ENCODE measurements around the gene KBTBD2.

DNA sequence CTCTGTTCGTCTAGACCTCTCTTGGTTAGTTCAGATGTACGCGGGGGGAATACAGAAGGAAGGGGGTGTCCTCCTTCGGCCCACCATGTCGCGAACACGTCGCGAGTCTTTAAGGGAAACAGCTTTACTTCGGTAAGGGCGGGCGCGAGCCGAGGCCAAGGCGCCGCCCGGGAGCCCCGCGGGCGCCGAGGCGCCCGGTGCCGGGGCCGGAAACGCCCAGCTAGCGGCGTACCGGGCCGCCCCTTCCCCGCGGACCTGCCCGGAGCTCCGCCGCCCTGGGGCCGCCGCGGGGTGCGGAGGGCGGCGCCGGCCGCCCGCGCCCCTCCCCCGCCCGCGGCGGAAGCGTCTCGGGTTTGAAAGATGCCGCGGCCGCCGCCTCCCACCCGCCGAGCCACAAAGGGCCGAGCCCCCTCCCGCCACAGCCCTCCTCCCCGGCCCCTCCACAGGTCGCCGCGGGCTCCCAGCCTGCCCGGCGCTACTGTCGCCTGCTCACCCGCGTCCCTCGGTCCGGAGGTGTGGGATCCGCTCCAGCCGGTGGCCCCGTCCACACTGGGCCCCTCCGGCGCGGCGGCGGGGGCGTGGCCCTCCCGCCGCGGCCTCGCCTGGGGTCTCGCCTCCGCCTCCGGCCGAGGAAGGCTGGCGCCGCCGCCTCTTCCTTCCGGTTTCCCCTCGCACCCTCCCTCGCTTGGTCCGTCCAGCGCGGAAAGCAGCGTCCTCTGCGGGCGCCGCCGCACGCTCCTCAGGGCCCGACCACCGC lies at the start of gene KBTBD2:
- TF ChIP-seq, protein P1, sequence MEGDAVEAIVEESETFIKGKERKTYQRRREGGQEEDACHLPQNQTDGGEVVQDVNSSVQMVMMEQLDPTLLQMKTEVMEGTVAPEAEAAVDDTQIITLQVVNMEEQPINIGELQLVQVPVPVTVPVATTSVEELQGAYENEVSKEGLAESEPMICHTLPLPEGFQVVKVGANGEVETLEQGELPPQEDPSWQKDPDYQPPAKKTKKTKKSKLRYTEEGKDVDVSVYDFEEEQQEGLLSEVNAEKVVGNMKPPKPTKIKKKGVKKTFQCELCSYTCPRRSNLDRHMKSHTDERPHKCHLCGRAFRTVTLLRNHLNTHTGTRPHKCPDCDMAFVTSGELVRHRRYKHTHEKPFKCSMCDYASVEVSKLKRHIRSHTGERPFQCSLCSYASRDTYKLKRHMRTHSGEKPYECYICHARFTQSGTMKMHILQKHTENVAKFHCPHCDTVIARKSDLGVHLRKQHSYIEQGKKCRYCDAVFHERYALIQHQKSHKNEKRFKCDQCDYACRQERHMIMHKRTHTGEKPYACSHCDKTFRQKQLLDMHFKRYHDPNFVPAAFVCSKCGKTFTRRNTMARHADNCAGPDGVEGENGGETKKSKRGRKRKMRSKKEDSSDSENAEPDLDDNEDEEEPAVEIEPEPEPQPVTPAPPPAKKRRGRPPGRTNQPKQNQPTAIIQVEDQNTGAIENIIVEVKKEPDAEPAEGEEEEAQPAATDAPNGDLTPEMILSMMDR (IDR thresholded peaks at IDR 0.05; ENCODE audit: borderline replicate concordance, extremely low read depth, low read length, poor library complexity, severe bottlenecking): no peak
- TF ChIP-seq EZH2 (IDR thresholded peaks at IDR 0.05; ENCODE audit: borderline replicate concordance, low read depth, low read length, severe bottlenecking): no peak
